GM23248 (cell line): ENCODE measurements around the gene IL1RAPL2. TPM values are rescaled to one million over a fixed set of nuclear protein-coding genes. Genes with fewer than 3 reads are reported as not detected.

Source experiments
- DNase-seq: peaks from one replicate; pipeline ENCODE4 v3.0.0-alpha.2; 2015
- H2AFZ ChIP-seq: fragments of 200-600 bp; sonication (generic); 2 replicates; pipeline ENCODE4 v1.6.1; 2016; ENCODE audit warnings: antibody characterized with exemption
- H3F3A ChIP-seq: fragments of 200-600 bp; sonication (generic); 2 replicates; pipeline ENCODE4 v1.6.1; 2016; ENCODE audit warnings: mild to moderate bottlenecking, antibody characterized with exemption, mixed run types; ENCODE audit not compliant: insufficient read depth
- H3K27ac ChIP-seq: fragments of 200-600 bp; sonication (generic); 2 replicates; pipeline ENCODE4 v1.5.1; 2016; ENCODE audit warnings: mild to moderate bottlenecking
- H3K27me3 ChIP-seq: fragments of 200-600 bp; sonication (generic); replicated peaks from 2 replicates; pipeline ENCODE4 v1.6.1; 2016; ENCODE audit warnings: mild to moderate bottlenecking; ENCODE audit not compliant: insufficient read depth
- H3K36me3 ChIP-seq: fragments of 200-600 bp; sonication (generic); 2 replicates; pipeline ENCODE4 v1.6.1; 2016; ENCODE audit warnings: low read depth, mild to moderate bottlenecking
- H3K4me1 ChIP-seq: fragments of 200-600 bp; sonication (generic); 2 replicates; pipeline ENCODE4 v1.6.1; 2016; ENCODE audit warnings: mild to moderate bottlenecking; ENCODE audit not compliant: insufficient read depth
- H3K4me2 ChIP-seq: fragments of 200-600 bp; sonication (generic); one replicate; pipeline ENCODE4 v1.6.1; 2016; ENCODE audit warnings: mild to moderate bottlenecking; ENCODE audit not compliant: unreplicated experiment
- H3K4me3 ChIP-seq: fragments of 200-600 bp; sonication (generic); 2 replicates; pipeline ENCODE4 v1.5.1; 2016; ENCODE audit warnings: mild to moderate bottlenecking
- H3K79me2 ChIP-seq: fragments of 200-600 bp; sonication (generic); 2 replicates; pipeline ENCODE4 v1.6.1; 2016; ENCODE audit warnings: mild to moderate bottlenecking; ENCODE audit not compliant: insufficient read depth
- H3K9ac ChIP-seq: fragments of 200-600 bp; sonication (generic); 2 replicates; pipeline ENCODE4 v1.6.1; 2016; ENCODE audit warnings: mild to moderate bottlenecking
- H3K9me2 ChIP-seq: fragments of 200-600 bp; sonication (generic); 2 replicates; pipeline ENCODE4 v1.6.1; 2016; ENCODE audit warnings: mixed run types, mild to moderate bottlenecking, moderate library complexity; ENCODE audit not compliant: insufficient read depth
- H3K9me3 ChIP-seq: fragments of 200-600 bp; sonication (generic); one replicate; pipeline ENCODE4 v1.6.1; 2017; ENCODE audit warnings: low read depth
- H4K20me1 ChIP-seq: fragments of 200-600 bp; sonication (generic); 2 replicates; pipeline ENCODE4 v1.6.0; 2016; ENCODE audit not compliant: insufficient read depth
- EZH2 ChIP-seq: fragments of 200-600 bp; sonication (generic); IDR thresholded peaks from 2 replicates; pipeline ENCODE4 v1.6.1; 2018; ENCODE audit warnings: antibody characterized with exemption, mild to moderate bottlenecking; ENCODE audit not compliant: insufficient read depth, poor library complexity, severe bottlenecking
- EZH2phosphoT487 ChIP-seq: fragments of 200-600 bp; sonication (generic); IDR thresholded peaks from 2 replicates; pipeline ENCODE4 v1.6.1; 2018; ENCODE audit warnings: antibody characterized with exemption, moderate library complexity, mild to moderate bottlenecking, low read depth; ENCODE audit not compliant: insufficient read depth
- WGBS, 2 experiments: methylation state at CpG; one replicate each; pipeline ENCODE4 v1.1.6; 2015 to 2017; ENCODE audit warnings: low lambda C conversion rate in 2 of 2, low coverage in 1 of 2; ENCODE audit errors: missing lambda C conversion rate in 2 of 2; 5-methylcytosine and 5-hydroxymethylcytosine counted together
- in situ Hi-C: fragments of 300-500 bp; cut with MboI; formaldehyde crosslinking; loops from 2 replicates; pipeline ENCODE4 v1.15.0; 2020
- polyA plus RNA-seq: library from polyadenylated mRNA; unstranded; fragments of >200 nt; fragmentation: Nextera tagmentation; extraction: Ambion mirVana; gene quantifications from 2 replicates; pipeline ENCODE4 v1.2.1, GENCODE V29; 2016
- total RNA-seq: library from RNA; depleted of rRNA; stranded (reverse); fragments of >200 nt; shearing (Covaris generic); gene quantifications from 2 replicates; pipeline ENCODE4 v1.2.3, GENCODE V29; 2014

The IL1RAPL2 gene
- total and polyA plus RNA-seq, 2 experiments from 2014 or later, result not detected

DNA sequence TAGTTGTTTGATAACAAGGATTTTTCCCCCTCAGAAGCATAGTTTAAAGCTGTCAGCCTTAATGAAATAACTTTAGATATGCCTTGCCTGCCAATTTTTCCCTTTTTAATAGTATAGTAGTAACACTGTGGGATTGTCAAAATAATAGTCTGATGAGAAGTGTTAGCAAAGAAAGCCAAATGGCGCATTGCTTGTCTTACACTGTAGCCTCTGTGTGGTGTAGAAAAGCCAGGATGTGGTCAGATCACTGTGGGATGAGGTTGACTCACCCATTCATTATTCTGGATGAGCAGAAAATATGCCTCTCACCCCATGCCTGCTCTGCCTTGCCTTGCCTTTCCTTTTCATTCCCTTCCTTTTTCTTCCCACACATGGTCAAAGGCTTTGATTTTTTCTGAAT is 998.5 kb downstream of the IL1RAPL2 start:
- H3K4me2 ChIP-seq, result no peak overlapping the region
- H3K4me1 ChIP-seq, result no peaks in the 10 kb centered on the region
- H3K9me2 ChIP-seq, result no peaks in the 10 kb centered on the region
- H2AFZ ChIP-seq, result no peak overlapping the region
- no peak overlapping the region for H3K9ac ChIP-seq
- no peak overlapping the region for H3K4me3 ChIP-seq
- 25 to 46% methylated on average over 1 of the region's 1 CpG for WGBS, 2 experiments
- in situ Hi-C loops, result no loop called here
- no peaks in the 10 kb centered on the region for H3F3A ChIP-seq
- TF ChIP-seq EZH2 (no peak), EZH2phosphoT487 (no peak)
- no peaks in the 10 kb centered on the region for H3K79me2 ChIP-seq
- no peak for DNase-seq
- no peaks in the 10 kb centered on the region for H3K36me3 ChIP-seq
- H3K27me3 ChIP-seq, result no peaks in the 10 kb centered on the region
- no peaks in the 10 kb centered on the region for H4K20me1 ChIP-seq
- no peak overlapping the region for H3K27ac ChIP-seq
- no peaks in the 10 kb centered on the region for H3K9me3 ChIP-seq

DNA sequence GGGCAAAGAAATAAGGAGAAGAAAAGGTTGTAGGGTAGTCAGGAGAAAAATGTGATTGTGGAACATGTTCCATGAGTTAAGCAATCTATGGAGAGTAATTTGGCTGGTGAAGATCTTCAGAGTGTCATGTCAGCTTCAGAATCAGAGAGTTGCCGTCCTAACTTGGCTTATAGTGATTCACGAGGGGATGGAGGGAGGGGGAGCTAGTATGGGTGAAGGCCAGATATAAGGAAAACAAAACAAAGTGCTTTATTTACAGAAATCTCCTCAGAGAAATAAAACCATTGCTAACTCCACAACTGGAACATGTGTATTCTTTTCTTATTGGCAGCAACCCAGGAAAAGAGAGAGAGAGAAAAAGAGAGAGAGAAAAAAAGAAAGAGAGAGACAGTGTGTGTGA is 999.9 kb downstream of the IL1RAPL2 start:
- in situ Hi-C loops, result no loop called here
- 0 to 11% methylated on average over 2 of the region's 2 CpGs for WGBS, 2 experiments
- Histone ChIP-seq H3K4me1 (no peaks in the 10 kb centered on the region), H3F3A (no peaks in the 10 kb centered on the region), H3K9ac (no peak overlapping the region), H3K4me3 (no peak overlapping the region), H3K4me2 (no peak overlapping the region), H3K9me3 (no peaks in the 10 kb centered on the region), H3K27ac (no peak overlapping the region), H4K20me1 (no peaks in the 10 kb centered on the region), H3K36me3 (no peaks in the 10 kb centered on the region), H3K9me2 (no peaks in the 10 kb centered on the region), H3K79me2 (no peaks in the 10 kb centered on the region), H3K27me3 (no peaks in the 10 kb centered on the region), H2AFZ (no peak overlapping the region)
- TF ChIP-seq EZH2 (no peak), EZH2phosphoT487 (no peak)
- no peak for DNase-seq

DNA sequence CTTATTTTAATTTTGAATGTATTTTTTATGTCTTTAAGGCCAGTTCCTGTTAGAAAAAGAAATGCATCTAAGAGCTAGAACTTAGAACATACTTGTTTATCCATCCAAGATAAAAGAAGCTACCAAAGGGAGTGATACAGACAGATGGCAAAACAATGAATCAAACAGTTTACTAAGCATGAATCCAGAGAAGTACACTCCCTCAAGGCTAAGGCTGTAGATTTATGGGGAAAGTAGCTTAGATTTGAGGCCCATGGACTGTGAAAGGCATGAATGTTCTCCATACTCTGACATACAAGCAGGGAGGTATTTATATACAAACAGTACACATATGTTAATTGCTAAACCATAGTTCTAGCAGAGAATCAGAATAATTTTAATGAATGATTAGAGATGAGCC is 1001.1 kb downstream of the IL1RAPL2 start:
- no peaks in the 10 kb centered on the region for H3F3A ChIP-seq
- no peaks in the 10 kb centered on the region for H3K79me2 ChIP-seq
- TF ChIP-seq EZH2phosphoT487 (no peak), EZH2 (no peak)
- no peaks in the 10 kb centered on the region for H3K36me3 ChIP-seq
- H3K27ac ChIP-seq, result no peak overlapping the region
- no peak overlapping the region for H3K4me3 ChIP-seq
- H3K9me3 ChIP-seq, result no peaks in the 10 kb centered on the region
- DNase-seq, result no peak
- H3K9ac ChIP-seq, result no peak overlapping the region
- H3K9me2 ChIP-seq, result no peaks in the 10 kb centered on the region
- no peak overlapping the region for H2AFZ ChIP-seq
- no peaks in the 10 kb centered on the region for H3K27me3 ChIP-seq
- H3K4me2 ChIP-seq, result no peak overlapping the region
- H3K4me1 ChIP-seq, result no peaks in the 10 kb centered on the region
- no peaks in the 10 kb centered on the region for H4K20me1 ChIP-seq
- in situ Hi-C loops, result no loop called here

DNA sequence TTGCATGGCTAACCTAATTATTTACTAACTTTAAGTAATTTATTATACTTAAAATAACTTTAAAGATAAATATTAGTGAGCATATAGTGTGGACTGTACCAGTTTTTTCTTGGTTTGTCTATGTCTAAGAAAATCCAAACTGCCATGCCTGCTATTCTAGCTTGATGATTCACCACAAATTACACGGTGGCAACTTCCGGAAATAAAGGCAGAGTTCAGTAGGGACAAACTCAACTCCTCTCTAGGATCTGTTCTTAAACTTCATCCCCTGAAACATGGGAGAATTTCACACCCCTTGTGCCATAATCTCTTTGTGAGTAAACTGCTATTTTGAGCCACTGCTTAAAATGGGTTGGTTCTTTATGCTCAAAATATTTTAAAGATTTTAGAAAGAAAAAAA is 1042.7 kb downstream of the IL1RAPL2 start:
- Histone ChIP-seq H3K79me2 (no peaks in the 10 kb centered on the region), H3K27ac (no peak overlapping the region), H3K9ac (no peak overlapping the region), H2AFZ (no peak overlapping the region), H3K4me3 (no peak overlapping the region), H3F3A (no peaks in the 10 kb centered on the region), H3K36me3 (no peaks in the 10 kb centered on the region), H3K9me2 (no peaks in the 10 kb centered on the region), H3K9me3 (no peaks in the 10 kb centered on the region), H3K27me3 (no peaks in the 10 kb centered on the region), H3K4me2 (no peak overlapping the region), H3K4me1 (no peaks in the 10 kb centered on the region), H4K20me1 (no peaks in the 10 kb centered on the region)
- no peak for TF ChIP-seq EZH2phosphoT487
- 31 to 50% methylated on average over 2 of the region's 2 CpGs for WGBS, 2 experiments
- no peak for DNase-seq
- in situ Hi-C loops, result no loop called here

DNA sequence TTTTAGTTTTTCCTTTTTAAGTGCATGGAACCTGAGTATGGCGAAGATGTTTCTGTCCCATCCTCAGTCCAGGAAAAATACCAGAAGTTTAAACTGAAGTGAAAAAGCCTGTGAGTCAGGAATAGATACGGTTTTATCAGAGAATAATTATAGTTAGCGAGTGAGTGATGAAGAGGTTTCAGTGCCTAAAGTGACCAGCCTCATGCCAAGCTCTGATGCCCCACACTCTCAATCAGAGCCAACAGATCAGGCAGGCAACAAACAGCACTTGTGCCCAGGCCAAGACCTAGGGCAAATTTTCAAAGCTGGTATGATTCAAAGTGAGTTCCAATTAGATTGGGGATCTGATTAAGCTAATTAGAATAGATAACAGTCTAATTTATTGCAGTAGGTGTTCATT is 1043.5 kb downstream of the IL1RAPL2 start:
- H3K9ac ChIP-seq, result no peak overlapping the region
- H3K36me3 ChIP-seq, result no peaks in the 10 kb centered on the region
- DNase-seq, result no peak
- no peaks in the 10 kb centered on the region for H4K20me1 ChIP-seq
- H2AFZ ChIP-seq, result no peak overlapping the region
- TF ChIP-seq EZH2phosphoT487 (no peak), EZH2 (no peak)
- H3K4me1 ChIP-seq, result no peaks in the 10 kb centered on the region
- no peaks in the 10 kb centered on the region for H3K9me3 ChIP-seq
- H3K4me2 ChIP-seq, result no peak overlapping the region
- H3F3A ChIP-seq, result no peaks in the 10 kb centered on the region
- no peak overlapping the region for H3K4me3 ChIP-seq
- H3K27me3 ChIP-seq, result no peaks in the 10 kb centered on the region
- in situ Hi-C loops, result no loop called here
- WGBS, 2 experiments, result 25 to 26% methylated on average over 3 of the region's 3 CpGs
- H3K9me2 ChIP-seq, result no peaks in the 10 kb centered on the region
- no peak overlapping the region for H3K27ac ChIP-seq
- H3K79me2 ChIP-seq, result no peaks in the 10 kb centered on the region
